SK-N-SH (cell line): ENCODE data around the gene UPP2. TPM values are rescaled to one million over a fixed set of nuclear protein-coding genes. Genes with fewer than 3 reads are reported as not detected.

Source experiments
- CTCF ChIA-PET: fragments of 300-600, 350-600 bp; formaldehyde crosslinking; extraction: SDS; loops from one replicate; lab custom pipeline; 2021; lab: Yijun Ruan, JAX
- POLR2A ChIA-PET: fragments of 350-600 bp; sonication (Branson Sonifier 250); formaldehyde crosslinking; extraction: SDS; loops from one replicate; lab custom pipeline; 2020; ENCODE audit warnings: antibody characterized with exemption, inconsistent platforms; lab: Yijun Ruan, JAX
- DNase-seq: peaks from one replicate; pipeline ENCODE4 v3.0.0; 2012
- H2AFZ ChIP-seq: fragments of 200-600 bp; sonication (generic); 2 replicates; pipeline ENCODE4 v1.8.1; 2016; ENCODE audit warnings: antibody characterized with exemption, mild to moderate bottlenecking, low read depth
- H3F3A ChIP-seq: fragments of 200-600 bp; sonication (generic); replicated peaks from 2 replicates; pipeline ENCODE3; 2016; ENCODE audit warnings: antibody characterized with exemption, mild to moderate bottlenecking; ENCODE audit not compliant: insufficient read depth
- H3K27ac ChIP-seq, 2 experiments: fragments of 200-500 bp in 1 of 2; fragments of 200-600 bp in 1 of 2; sonication (Bioruptor generic) in 1 of 2; sonication (generic), shearing (Covaris generic) in 1 of 2; 2 replicates each; pipeline versions ENCODE4 v1.5.1 to v1.6.1; 2014 to 2016; ENCODE audit warnings: low read depth in 2 of 2, inconsistent platforms in 1 of 2, low read length in 1 of 2, mild to moderate bottlenecking in 1 of 2, mixed read lengths in 1 of 2
- H3K27me3 ChIP-seq: fragments of 200-600 bp; sonication (generic), shearing (Covaris generic); 2 replicates; pipeline ENCODE4 v1.6.1; 2016; ENCODE audit warnings: mixed run types; ENCODE audit not compliant: insufficient read depth
- H3K36me3 ChIP-seq, 2 experiments: fragments of 200-500 bp in 1 of 2; fragments of 200-600 bp in 1 of 2; sonication (Bioruptor generic) in 1 of 2; sonication (generic) in 1 of 2; replicated peaks in 1 of 2; 2 replicates each; pipeline versions ENCODE3 to v1.5.1; 2014 to 2016; ENCODE audit warnings: low read length in 1 of 2, mild to moderate bottlenecking in 1 of 2; ENCODE audit not compliant: insufficient read depth in 2 of 2, control insufficient read depth in 1 of 2
- H3K4me1 ChIP-seq, 2 experiments: fragments of 200-500 bp in 1 of 2; fragments of 200-600 bp in 1 of 2; sonication (Bioruptor generic) in 1 of 2; sonication (generic), shearing (Covaris generic) in 1 of 2; 2 replicates each; pipeline versions ENCODE4 v1.5.1 to v1.6.1; 2014 to 2016; ENCODE audit warnings: low read depth in 1 of 2, low read length in 1 of 2, mixed run types in 1 of 2; ENCODE audit not compliant: insufficient read depth in 2 of 2, control insufficient read depth in 1 of 2
- H3K4me2 ChIP-seq: fragments of 200-600 bp; sonication (generic), shearing (Covaris generic); 2 replicates; pipeline ENCODE4 v1.6.1; 2017; ENCODE audit warnings: mixed run types
- H3K4me3 ChIP-seq, 2 experiments: fragments of 200-500 bp in 1 of 2; fragments of 200-600 bp in 1 of 2; sonication (Bioruptor generic) in 1 of 2; sonication (generic), shearing (Covaris generic) in 1 of 2; 2 replicates each; pipeline versions ENCODE4 v1.5.1 to v1.8.1; 2014 to 2016; ENCODE audit warnings: low read depth in 2 of 2, inconsistent platforms in 1 of 2, low read length in 1 of 2, mild to moderate bottlenecking in 1 of 2, mixed read lengths in 1 of 2, moderate library complexity in 1 of 2
- H3K79me2 ChIP-seq: fragments of 200-600 bp; sonication (generic); 2 replicates; pipeline ENCODE4 v1.8.1; 2017; ENCODE audit warnings: mild to moderate bottlenecking; ENCODE audit not compliant: insufficient read depth
- H3K9ac ChIP-seq: fragments of 200-600 bp; sonication (generic); 2 replicates; pipeline ENCODE4 v1.6.1; 2017; ENCODE audit warnings: mixed run types
- H3K9me2 ChIP-seq: fragments of 200-600 bp; sonication (generic); 2 replicates; pipeline ENCODE4 v1.6.1; 2017; ENCODE audit warnings: mixed run types
- H3K9me3 ChIP-seq: fragments of 200-600 bp; sonication (generic); 2 replicates; pipeline ENCODE4 v1.6.1; 2017; ENCODE audit warnings: mixed run types, mild to moderate bottlenecking, moderate library complexity
- H4K20me1 ChIP-seq: fragments of 200-600 bp; sonication (generic); 2 replicates; pipeline ENCODE4 v1.6.1; 2017; ENCODE audit warnings: mild to moderate bottlenecking, mixed run types; ENCODE audit not compliant: insufficient read depth
- FOSL2 ChIP-seq: IDR thresholded peaks from 2 replicates; pipeline ENCODE4 v1.4.0; 2012; ENCODE audit warnings: low read depth, mild to moderate bottlenecking, moderate library complexity, borderline replicate concordance
- FOXM1 ChIP-seq: IDR thresholded peaks from 2 replicates; pipeline ENCODE4 v1.4.0; 2012; ENCODE audit warnings: low read depth, mild to moderate bottlenecking
- GABPA ChIP-seq: IDR thresholded peaks from 2 replicates; pipeline ENCODE4 v1.4.0; 2012; ENCODE audit warnings: low read depth, mild to moderate bottlenecking
- MEF2A ChIP-seq: IDR thresholded peaks from 2 replicates; pipeline ENCODE4 v1.4.0; 2012; ENCODE audit warnings: low read depth, borderline replicate concordance
- MXI1 ChIP-seq: IDR thresholded peaks from 2 replicates; pipeline ENCODE4 v1.6.1; 2012; ENCODE audit warnings: mild to moderate bottlenecking, low read depth, low read length, improper control_type of control experiment
- NFIC ChIP-seq: IDR thresholded peaks from 2 replicates; pipeline ENCODE4 v1.4.0; 2012; ENCODE audit warnings: borderline replicate concordance
- POLR2AphosphoS5 ChIP-seq: IDR thresholded peaks from 2 replicates; pipeline ENCODE4 v1.6.1; 2012; ENCODE audit warnings: low read depth, low read length
- RFX5 ChIP-seq: IDR thresholded peaks from 2 replicates; pipeline ENCODE4 v1.6.1; 2012; ENCODE audit warnings: mild to moderate bottlenecking, improper control_type of control experiment, low read length
- SIN3A ChIP-seq: IDR thresholded peaks from 2 replicates; pipeline ENCODE4 v1.6.1; 2012; ENCODE audit warnings: low read depth, mild to moderate bottlenecking, low read length, moderate library complexity, borderline replicate concordance
- SMC3 ChIP-seq: IDR thresholded peaks from 2 replicates; pipeline ENCODE4 v1.6.1; 2012; ENCODE audit warnings: low read depth, low read length, improper control_type of control experiment
- TAF1 ChIP-seq: IDR thresholded peaks from 2 replicates; pipeline ENCODE4 v1.6.1; 2012; ENCODE audit warnings: low read depth, mild to moderate bottlenecking, low read length, moderate library complexity, borderline replicate concordance
- USF1 ChIP-seq: IDR thresholded peaks from 2 replicates; pipeline ENCODE4 v1.4.0; 2012; ENCODE audit warnings: low read depth, borderline replicate concordance
- WGBS: methylation state at CpG from one replicate; pipeline ENCODE4 v1.1.6; 2017; ENCODE audit warnings: low lambda C conversion rate; 5-methylcytosine and 5-hydroxymethylcytosine counted together
- polyA plus RNA-seq, 3 experiments: library from polyadenylated mRNA; depleted of rRNA; stranded (reverse); fragments of >200 nt; gene quantifications; 2 replicates each; pipeline ENCODE4 v1.2.3, GENCODE V29; 2012
- TF ChIP-seq, protein P1 (sequence below): IDR thresholded peaks from 2 replicates; pipeline ENCODE4 v1.4.0; 2012; ENCODE audit warnings: low read depth, borderline replicate concordance
- TF ChIP-seq, protein P2 (sequence below): IDR thresholded peaks from 2 replicates; pipeline ENCODE4 v1.6.1; 2012; ENCODE audit warnings: mild to moderate bottlenecking, low read depth, low read length, moderate library complexity

UPP2 gene
- polyA plus RNA-seq, 1 of the 3 experiments (the other 2 are of a cell fraction), result not detected

DNA sequence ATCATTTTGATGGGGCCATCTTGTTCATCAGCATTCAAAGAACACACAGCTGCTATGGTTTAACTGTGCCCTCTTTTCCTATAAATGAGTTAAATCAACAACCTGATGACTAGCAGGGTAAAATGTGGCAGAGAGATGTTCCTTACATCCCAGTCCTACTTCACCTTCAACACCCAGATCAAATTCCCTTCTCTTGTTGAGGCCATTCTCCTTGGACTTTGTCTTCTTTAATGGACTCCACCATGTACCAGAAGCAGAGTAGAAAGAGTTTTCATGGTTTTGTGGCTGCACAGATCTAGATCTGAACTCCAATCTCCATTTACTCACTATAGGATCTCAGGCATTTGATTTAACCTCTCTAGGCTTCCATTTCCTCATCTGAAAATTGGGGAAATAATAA lies 6.4 kb upstream of the UPP2 start:
- CTCF ChIA-PET, result no interaction called here
- no peaks in the 10 kb centered on the region for H3K9me2 ChIP-seq

DNA sequence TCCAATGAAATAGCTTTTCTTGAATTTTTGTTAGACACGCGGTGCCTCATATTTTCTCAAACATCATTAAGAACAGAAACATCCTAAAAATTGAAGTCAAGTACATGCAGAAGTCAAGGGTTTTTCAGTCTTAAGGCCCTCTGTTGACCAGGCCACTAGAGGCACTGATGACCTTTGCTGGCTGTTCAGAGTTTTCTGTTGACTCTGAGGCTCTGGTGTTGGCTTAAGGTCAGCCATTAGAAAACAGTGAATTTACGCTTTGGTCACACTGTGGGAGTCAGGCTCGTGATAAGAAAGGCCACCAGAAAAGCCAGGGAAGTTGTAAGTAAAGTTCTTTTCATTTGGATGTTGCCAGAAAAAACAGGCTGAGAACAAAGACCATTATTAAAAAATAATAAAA lies 5.8 kb upstream of the UPP2 start:
- no peak for DNase-seq
- Histone ChIP-seq H3K4me2 (no peak overlapping the region), H3K9me2 (no peaks in the 10 kb centered on the region), H3K4me1 (no peaks in the 10 kb centered on the region), H3K27me3 (no peaks in the 10 kb centered on the region), H3K9me3 (no peaks in the 10 kb centered on the region), H3K36me3 (no peaks in the 10 kb centered on the region), H3K79me2 (no peaks in the 10 kb centered on the region), H3F3A (no peaks in the 10 kb centered on the region), H2AFZ (no peak overlapping the region), H3K9ac (no peak overlapping the region), H4K20me1 (no peaks in the 10 kb centered on the region), H3K27ac (no peak overlapping the region), H3K4me3 (no peak overlapping the region)
- 73% methylated on average over 4 of the region's 4 CpGs for WGBS
- CTCF ChIA-PET, result no interaction called here
- POLR2A ChIA-PET, result no interaction called here
- no peak for TF ChIP-seq FOSL2
- no peak for TF ChIP-seq MEF2A
- no peak for TF ChIP-seq MXI1
- no peak for TF ChIP-seq SIN3A
- TF ChIP-seq USF1, result no peak
- TF ChIP-seq NFIC, result no peak
- no peak for TF ChIP-seq RFX5
- no peak for TF ChIP-seq TAF1
- TF ChIP-seq, protein P1, sequence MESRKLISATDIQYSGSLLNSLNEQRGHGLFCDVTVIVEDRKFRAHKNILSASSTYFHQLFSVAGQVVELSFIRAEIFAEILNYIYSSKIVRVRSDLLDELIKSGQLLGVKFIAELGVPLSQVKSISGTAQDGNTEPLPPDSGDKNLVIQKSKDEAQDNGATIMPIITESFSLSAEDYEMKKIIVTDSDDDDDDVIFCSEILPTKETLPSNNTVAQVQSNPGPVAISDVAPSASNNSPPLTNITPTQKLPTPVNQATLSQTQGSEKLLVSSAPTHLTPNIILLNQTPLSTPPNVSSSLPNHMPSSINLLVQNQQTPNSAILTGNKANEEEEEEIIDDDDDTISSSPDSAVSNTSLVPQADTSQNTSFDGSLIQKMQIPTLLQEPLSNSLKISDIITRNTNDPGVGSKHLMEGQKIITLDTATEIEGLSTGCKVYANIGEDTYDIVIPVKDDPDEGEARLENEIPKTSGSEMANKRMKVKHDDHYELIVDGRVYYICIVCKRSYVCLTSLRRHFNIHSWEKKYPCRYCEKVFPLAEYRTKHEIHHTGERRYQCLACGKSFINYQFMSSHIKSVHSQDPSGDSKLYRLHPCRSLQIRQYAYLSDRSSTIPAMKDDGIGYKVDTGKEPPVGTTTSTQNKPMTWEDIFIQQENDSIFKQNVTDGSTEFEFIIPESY, result no peak
- TF ChIP-seq SMC3, result no peak
- TF ChIP-seq GABPA, result no peak
- TF ChIP-seq POLR2AphosphoS5, result no peak
- TF ChIP-seq, protein P2, sequence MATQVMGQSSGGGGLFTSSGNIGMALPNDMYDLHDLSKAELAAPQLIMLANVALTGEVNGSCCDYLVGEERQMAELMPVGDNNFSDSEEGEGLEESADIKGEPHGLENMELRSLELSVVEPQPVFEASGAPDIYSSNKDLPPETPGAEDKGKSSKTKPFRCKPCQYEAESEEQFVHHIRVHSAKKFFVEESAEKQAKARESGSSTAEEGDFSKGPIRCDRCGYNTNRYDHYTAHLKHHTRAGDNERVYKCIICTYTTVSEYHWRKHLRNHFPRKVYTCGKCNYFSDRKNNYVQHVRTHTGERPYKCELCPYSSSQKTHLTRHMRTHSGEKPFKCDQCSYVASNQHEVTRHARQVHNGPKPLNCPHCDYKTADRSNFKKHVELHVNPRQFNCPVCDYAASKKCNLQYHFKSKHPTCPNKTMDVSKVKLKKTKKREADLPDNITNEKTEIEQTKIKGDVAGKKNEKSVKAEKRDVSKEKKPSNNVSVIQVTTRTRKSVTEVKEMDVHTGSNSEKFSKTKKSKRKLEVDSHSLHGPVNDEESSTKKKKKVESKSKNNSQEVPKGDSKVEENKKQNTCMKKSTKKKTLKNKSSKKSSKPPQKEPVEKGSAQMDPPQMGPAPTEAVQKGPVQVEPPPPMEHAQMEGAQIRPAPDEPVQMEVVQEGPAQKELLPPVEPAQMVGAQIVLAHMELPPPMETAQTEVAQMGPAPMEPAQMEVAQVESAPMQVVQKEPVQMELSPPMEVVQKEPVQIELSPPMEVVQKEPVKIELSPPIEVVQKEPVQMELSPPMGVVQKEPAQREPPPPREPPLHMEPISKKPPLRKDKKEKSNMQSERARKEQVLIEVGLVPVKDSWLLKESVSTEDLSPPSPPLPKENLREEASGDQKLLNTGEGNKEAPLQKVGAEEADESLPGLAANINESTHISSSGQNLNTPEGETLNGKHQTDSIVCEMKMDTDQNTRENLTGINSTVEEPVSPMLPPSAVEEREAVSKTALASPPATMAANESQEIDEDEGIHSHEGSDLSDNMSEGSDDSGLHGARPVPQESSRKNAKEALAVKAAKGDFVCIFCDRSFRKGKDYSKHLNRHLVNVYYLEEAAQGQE, result no peak
- TF ChIP-seq FOXM1, result no peak

More for the DNA sequence above, 6.4 kb upstream of the UPP2 start:
- H2AFZ ChIP-seq, result no peak overlapping the region
- H3K4me3 ChIP-seq, result no peak overlapping the region
- TF ChIP-seq, protein P1, result no peak
- TF ChIP-seq MXI1, result no peak
- POLR2A ChIA-PET, result no interaction called here
- H4K20me1 ChIP-seq, result no peaks in the 10 kb centered on the region
- H3K36me3 ChIP-seq, result no peaks in the 10 kb centered on the region
- no peak overlapping the region for H3K9ac ChIP-seq
- no peaks in the 10 kb centered on the region for H3K4me1 ChIP-seq
- no peak for DNase-seq
- no peaks in the 10 kb centered on the region for H3K27me3 ChIP-seq
- H3K27ac ChIP-seq, result no peak overlapping the region
- no peaks in the 10 kb centered on the region for H3F3A ChIP-seq
- H3K4me2 ChIP-seq, result no peak overlapping the region
- no peaks in the 10 kb centered on the region for H3K9me3 ChIP-seq
- H3K79me2 ChIP-seq, result no peaks in the 10 kb centered on the region
